HEK293 (cell line): ENCODE results near the gene EDAR.

ENCODE experiments used
- CTCF ChIP-seq: fragments of 450-650 bp; formaldehyde crosslinking; IDR thresholded peaks from 2 replicates; pipeline ENCODE4 v1.5.1; 2016; ENCODE audit warnings: missing biosample characterization, missing genetic modification characterization
- PBX3 ChIP-seq: sonication (generic); formaldehyde crosslinking; IDR thresholded peaks from 2 replicates; pipeline ENCODE4 v1.8.1; 2022; ENCODE audit warnings: mild to moderate bottlenecking, moderate library complexity, missing genetic modification reagents
- YY1 ChIP-seq: fragments of 450-650 bp; formaldehyde crosslinking; IDR thresholded peaks from 2 replicates; pipeline ENCODE4 v1.5.1; 2018; ENCODE audit warnings: missing biosample characterization, missing genetic modification characterization
- ZBTB21 ChIP-seq: fragments of 450-650 bp; formaldehyde crosslinking; IDR thresholded peaks from 2 replicates; pipeline ENCODE4 v1.5.1; 2017; ENCODE audit warnings: missing biosample characterization, missing genetic modification characterization
- ZBTB44 ChIP-seq: fragments of 450-650 bp; IDR thresholded peaks from 2 replicates; pipeline ENCODE4 v1.5.1; 2018; ENCODE audit warnings: missing biosample characterization, mild to moderate bottlenecking, missing genetic modification characterization
- ZNF114 ChIP-seq: fragments of 450-650 bp; formaldehyde crosslinking; IDR thresholded peaks from 2 replicates; pipeline ENCODE4 v1.5.0; 2017; ENCODE audit warnings: missing biosample characterization, missing genetic modification characterization
- ZNF157 ChIP-seq: fragments of 450-650 bp; formaldehyde crosslinking; IDR thresholded peaks from 2 replicates; pipeline ENCODE4 v1.5.1; 2016; ENCODE audit warnings: missing biosample characterization, missing genetic modification characterization
- ZNF660 ChIP-seq: fragments of 450-650 bp; IDR thresholded peaks from 2 replicates; pipeline ENCODE4 v1.5.1; 2018; ENCODE audit warnings: missing biosample characterization, mild to moderate bottlenecking, missing genetic modification characterization
- ZNF76 ChIP-seq: fragments of 450-650 bp; formaldehyde crosslinking; IDR thresholded peaks from 2 replicates; pipeline ENCODE4; 2016; ENCODE audit warnings: low read depth, missing biosample characterization, missing genetic modification characterization, borderline replicate concordance
- ZNF776 ChIP-seq: fragments of 450-650 bp; formaldehyde crosslinking; IDR thresholded peaks from 2 replicates; pipeline ENCODE4 v1.5.0; 2017; ENCODE audit warnings: missing biosample characterization, missing genetic modification characterization, borderline replicate concordance

GRCh38 chr2:108975613-108976435 lies 13.2 kb downstream of the EDAR start:
- TF ChIP-seq ZNF157 (tag by site-specific recombination) (no peak), ZNF114 (tag by site-specific recombination) (no peak), ZNF76 (tag by site-specific recombination) (no peak), CTCF (tag by site-specific recombination) (no peak), ZNF660 (tag by site-specific recombination) (no peak), ZBTB21 (tag by site-specific recombination) (no peak), ZBTB44 (tag by site-specific recombination) (no peak), PBX3 (CRISPR knock-in tag) (no peak), ZNF776 (tag by site-specific recombination) (no peak), YY1 (tag by site-specific recombination) (no peak)
